GM12892 (cell line): ENCODE data around the gene ARHGEF25.
"Not testable (repeated sequence)": the region's sequence is repeated elsewhere in the genome, so short reads cannot be mapped to it uniquely, and the experiment has no call there.

Source experiments
- DNase-seq: peaks from one replicate; pipeline ENCODE4 v3.0.0; 2011; ENCODE audit not compliant: insufficient read length
- FAIRE-seq: peaks from 2 replicates; lab custom pipeline; 2011; peaks lifted over from hg19 to GRCh38; lab: Jason Lieb, UNC
- POLR2A ChIP-seq: IDR thresholded peaks from 2 replicates; pipeline ENCODE4 v1.6.1; 2011; ENCODE audit warnings: low read depth, low read length, control low read depth
- POLR2AphosphoS5 ChIP-seq: IDR thresholded peaks from 2 replicates; pipeline ENCODE4 v1.6.1; 2011; ENCODE audit warnings: low read depth, low read length, control low read depth
- TAF1 ChIP-seq: IDR thresholded peaks from 2 replicates; pipeline ENCODE4 v1.6.1; 2011; ENCODE audit warnings: low read depth, mild to moderate bottlenecking, control low read depth, low read length, borderline replicate concordance

The ARHGEF25 gene

DNA sequence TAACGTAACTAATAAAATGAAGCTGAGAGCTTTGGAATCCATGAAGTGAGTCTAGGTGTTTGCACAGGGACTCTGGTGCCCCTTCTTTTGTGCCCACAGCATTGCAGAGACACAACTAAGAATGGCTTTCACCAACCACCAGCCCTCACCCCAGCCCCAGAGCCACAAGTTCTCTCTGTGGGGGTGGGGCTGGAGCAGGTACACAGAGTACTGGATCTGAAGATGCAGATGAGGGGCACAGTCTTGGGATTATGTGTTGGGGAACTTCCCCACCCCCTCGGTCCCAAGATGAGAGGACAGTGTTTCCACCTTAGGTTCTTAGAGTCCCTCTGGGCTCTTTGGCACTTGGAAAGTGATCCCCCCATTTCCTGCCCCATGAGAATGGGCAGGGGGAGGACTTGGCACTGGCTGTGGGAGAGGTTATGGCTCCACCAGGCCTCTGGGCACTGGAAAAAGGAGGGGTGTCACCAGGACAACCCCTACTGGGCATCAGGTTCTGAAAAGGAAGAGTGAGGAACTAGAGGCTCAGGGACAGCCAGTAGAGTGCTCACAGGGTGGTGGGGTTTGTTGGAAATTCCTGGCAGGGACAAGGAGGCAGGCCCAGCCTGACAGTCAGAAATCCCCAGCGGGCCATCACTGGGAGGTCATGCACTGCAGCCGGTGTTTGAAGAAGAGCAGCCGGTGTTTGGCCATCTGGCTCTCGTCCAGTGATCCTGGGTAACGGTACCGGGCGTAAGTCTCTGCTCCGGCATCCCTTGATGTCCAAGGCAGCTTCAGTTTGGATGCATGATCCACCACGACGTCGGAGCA, 15.1 kb downstream of the ARHGEF25 start:
- FAIRE-seq (no peak), DNase-seq (no peak)
- TF ChIP-seq POLR2A = no peak
- TF ChIP-seq POLR2AphosphoS5 = no peak
- TF ChIP-seq TAF1 = no peak

DNA sequence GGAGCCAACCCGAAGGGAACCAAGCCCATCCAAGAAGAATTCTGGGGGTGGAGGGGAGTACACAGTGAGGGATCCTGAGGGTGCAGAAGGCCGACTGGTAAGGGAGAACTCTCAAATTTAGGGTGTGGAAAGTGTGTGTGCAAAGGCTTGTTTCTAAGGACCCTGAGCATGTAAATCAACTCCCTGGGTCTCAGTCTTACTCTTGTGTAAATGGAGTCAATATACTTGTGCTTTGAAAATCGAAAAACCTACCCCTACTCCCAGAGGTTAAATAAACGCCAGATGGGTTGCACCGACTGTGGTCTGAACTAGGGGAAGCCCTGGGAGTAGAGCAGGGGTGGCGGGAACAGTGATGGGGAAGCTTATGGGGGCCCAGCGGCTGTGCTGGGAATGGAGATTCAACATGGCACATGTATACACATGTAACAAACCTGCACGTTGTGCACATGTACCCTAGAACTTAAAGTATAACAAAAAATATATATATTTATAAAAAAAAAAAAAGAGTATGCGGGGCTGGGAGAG, 15.7 kb downstream of the ARHGEF25 start:
- DNase-seq (no peak), FAIRE-seq (no peak)

DNA sequence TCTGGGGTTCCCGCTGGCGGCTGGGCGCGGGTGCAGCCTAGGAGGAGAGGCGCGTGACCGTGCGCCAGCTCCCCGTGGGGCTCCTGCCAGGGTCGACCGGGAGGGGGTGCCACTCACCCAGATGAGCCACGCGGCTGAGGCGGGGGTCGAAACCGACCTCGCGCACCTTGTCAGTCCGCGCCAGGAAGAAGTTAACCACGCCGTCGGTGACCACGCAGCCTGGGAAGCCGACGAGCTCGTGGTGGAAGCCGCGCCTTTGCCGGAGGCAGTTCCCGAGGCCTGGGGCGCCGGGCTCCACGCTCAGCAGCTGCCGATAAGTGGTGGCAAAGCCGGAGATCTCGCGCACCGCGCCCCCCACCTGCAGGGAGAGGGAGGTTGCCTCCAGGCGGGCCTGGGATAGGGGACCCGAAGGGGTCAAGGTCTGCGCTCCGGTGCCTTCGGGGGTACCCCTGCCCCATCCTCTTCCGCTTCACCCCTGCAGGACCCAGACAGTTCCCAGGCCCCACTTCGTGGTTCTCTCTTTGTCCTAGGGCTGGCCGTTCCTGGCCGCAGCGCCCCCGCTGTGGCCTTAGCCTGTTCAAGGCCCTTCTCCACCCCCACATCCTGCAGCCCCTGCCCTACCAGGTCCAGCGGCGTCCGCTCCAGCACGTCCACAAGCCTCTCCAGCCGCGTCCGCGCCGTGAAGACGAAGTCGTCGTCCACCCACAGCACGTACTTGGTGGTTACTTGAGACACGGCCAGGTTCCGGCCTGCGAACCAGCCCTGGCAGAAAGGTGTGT, 16.5 kb downstream of the ARHGEF25 start:
- no peak for FAIRE-seq
- no peak for DNase-seq
- TF ChIP-seq POLR2A (no peak), TAF1 (no peak), POLR2AphosphoS5 (no peak)

More for the DNA sequence above, 15.7 kb downstream of the ARHGEF25 start:
- TF ChIP-seq TAF1 = no peak
- no peak for TF ChIP-seq POLR2AphosphoS5
- no peak for TF ChIP-seq POLR2A

DNA sequence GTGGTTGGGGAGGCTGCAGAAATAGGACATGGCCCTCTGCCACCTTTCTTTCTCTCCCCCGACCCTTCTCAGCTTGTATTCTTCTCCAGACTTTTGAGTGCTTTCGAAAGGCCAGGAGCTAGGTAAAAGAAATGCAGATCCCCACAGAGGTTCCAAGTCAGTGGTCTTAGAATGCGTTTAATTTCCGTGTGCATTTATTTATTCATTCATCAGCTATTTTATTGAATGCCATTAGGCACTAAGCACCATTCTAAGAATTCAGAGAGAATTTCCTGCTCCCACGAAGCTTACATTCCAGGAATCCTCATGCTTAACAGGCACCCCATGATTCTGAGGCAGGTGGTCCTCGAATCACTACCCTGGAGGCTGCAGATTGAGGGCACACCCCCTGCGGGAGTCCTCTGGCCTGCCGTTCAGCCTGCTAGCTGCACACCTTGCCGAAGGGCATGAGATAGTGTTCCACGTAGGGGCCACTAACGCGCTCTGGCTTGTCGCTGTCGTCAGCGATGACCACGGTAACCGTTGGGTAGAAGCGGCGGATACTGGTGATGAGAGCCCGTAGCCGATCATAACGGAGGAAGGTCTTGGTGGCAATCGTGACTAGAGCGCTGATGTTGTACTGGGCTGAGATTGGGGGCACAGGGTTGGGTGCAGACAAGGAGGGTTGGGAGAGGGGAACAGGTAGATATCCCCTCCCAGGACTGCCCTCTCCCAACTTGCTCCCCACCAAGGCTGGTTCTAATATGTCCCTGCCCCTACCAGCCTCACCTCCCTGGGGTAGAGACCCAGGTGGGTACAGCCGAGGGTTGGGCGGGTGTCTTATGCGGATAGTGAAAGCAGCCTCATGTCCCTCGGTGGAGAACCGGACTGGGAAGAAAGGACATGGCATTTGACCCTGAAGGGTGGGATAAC, 17.3 kb downstream of the ARHGEF25 start:
- FAIRE-seq = no peak
- no peak for TF ChIP-seq POLR2AphosphoS5
- TF ChIP-seq TAF1 = no peak
- TF ChIP-seq POLR2A = no peak
- no peak for DNase-seq

DNA sequence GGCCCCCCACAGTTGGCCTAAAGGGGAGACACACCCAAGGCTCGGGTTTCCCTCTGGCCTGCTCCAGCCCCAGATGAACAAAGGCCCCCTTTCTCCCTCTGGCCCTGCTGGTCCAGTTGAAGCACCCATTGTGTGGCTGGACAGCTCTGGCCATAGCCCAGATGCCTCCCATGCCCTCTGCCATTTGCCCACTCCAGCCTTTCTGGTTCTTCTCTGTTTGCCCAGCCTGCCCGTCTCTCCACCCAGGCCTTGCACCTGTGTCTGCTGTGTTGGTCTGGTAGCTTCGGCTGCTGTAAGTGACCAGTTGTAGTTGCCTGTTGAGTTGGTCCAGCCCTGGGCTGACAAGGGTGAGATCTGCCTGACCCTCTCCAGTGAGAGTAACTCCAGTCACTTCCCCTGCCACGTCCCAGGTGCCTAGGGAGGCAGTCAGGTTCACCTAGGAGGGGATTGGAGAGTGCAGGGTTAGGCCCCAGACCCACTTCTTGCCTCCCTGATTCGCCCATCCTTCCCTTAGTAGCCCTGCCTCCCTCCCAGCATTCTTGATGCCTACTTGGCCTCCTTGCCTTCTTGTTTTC, 18.7 kb downstream of the ARHGEF25 start:
- TF ChIP-seq TAF1 (no peak), POLR2AphosphoS5 (no peak), POLR2A (no peak)
- FAIRE-seq (no peak), DNase-seq (no peak)

DNA sequence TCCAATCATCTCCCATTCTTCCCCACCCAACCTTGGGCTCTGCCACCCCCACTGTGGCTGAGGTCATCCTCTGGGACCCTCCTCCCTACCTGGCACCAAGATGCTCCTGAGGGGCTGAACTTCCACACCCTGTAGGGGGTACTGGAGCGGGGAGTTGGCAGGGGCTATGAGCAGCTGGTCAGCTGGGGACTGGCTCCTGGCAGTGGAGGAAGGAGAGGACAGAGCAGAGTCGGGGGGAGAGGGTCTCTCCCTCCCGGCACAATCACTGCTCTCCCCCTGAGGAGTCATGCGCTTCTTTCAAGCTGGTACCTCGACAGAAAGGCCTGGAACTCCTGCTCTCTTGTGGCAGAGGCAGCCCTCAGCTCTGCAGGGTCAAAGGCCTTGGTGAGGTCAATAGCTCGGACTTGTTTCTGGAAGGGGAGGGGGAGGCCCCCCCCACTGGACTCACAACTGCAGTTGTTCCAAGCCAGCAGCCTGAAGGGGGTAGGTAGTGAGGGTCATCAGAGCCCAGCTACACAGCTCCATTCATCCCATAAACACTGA, 19.7 kb downstream of the ARHGEF25 start:
- no peak for FAIRE-seq
- no peak for DNase-seq
- no peak for TF ChIP-seq TAF1

DNA sequence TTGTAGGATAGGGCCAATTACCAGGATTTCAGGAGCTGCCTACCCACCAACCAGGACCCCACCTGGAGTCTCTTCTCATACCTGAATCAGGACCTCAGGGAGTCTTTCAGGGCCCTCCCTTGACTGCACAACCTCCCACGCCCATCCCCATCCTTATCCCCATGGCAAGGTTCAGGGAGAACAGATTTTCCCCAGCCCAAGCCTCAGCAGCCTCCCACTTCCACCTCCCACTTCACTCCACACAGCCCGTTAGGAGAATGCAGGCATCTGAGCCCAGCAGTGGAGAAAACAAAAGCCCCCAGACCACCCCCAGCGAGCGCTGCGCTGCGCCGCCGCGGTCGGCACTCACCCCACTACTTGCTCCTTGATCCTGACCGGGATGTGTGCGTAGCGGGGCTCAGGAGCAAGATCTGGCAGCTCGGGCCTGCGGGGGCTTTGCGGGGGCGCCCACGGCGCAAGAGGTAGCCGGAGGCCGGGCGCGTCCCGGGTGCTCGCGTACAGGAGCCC, 20.4 kb downstream of the ARHGEF25 start:
- DNase-seq (no peak), FAIRE-seq (no peak)
- no peak for TF ChIP-seq POLR2A
- TF ChIP-seq POLR2AphosphoS5 = no peak
- TF ChIP-seq TAF1 = no peak

DNA sequence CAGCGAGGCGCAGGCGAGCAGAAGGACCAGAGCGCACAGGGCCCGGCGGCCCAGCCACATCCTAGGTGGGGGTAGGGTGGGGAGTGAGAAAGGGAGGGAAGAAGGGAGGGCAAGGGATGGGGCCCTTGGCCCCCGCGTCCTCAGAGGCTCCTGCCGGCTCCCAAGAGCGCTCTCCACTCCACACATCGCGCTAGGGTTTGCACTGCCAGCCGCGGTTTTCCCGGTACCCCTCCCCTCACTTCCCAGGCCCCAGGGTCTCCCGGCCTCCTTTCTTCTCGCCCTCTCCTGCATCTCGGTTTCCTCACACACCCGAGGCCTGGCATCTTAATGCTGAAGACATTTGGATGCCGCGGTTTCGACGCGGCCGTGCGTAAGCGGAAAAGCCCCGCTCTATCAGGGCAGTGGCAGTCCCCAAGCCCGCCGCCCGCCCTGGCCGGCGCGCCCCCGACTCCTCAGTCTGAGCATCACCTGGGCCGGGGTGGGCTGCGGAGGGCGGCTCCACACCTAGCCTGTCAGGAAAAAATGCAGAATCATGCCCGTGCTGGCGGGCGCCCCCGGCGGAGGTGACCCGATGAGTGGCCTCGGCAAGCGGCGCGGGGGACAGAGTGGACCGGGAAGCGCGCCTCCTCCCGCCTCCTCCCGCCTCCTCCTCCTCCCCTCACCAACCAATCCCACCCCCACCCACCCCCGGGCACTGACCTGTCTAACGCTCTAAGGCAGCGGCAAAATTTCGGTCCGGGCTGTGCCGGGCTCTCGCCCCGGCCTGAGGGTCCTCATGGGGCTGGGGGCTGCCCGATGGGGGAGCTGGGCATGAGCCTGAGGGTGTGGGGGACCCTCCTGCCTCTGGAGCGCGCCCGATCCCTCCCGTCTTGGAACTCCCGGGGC, 21.1 kb downstream of the ARHGEF25 start:
- TF ChIP-seq POLR2A (no peak), TAF1 (no peak), POLR2AphosphoS5 (no peak)
- DNase-seq (peak; percentile 16), FAIRE-seq (no peak)

DNA sequence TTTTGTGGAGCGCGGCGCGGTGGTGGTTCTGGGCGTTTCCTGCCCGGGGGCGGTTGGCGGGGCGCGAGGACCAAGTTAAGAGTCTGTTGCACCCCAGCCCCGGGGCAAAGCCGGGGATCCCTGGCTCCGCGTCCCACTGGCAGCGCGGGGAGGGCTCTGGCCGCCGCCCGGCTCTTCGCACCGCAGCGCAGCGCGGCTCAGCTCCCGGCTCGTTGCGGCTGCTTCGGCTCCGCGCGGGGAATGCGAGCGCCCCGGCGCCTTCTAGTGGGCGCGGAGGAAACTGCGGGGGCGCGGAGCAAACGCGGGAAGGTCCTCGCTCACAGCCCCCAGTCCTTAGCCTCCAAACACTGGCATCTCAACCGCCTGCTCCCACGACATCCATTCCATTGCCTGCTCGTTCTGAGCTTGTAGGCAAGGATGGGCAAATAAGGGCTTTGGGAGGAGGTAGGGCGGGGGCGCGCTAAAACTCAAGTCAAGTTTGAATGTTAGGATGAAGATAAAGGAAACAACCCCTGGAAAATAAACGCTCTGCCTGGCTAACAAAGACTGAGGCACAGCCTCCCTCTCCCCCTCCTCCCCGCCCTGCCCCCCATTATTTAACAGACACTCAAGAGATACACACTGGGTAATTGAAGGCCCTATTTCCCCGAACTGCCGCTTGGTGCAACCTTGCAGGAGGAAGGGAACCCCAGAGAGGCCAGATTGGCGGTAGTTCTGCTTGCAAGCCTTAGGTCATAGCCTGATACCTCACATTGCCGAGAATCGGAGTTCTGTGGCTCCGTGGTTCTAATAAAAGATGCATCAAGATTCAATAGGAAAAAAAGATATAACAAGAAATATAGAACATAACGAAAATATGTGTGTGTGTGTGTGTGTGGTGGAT, 22.0 kb downstream of the ARHGEF25 start, which contains the start of gene B4GALNT1:
TSS of gene B4GALNT1 (minus strand) at position 244 of the 883 bp plus-strand sequence. CDS start 1,069 bp downstream, outside the sequence.
- TF ChIP-seq POLR2A = no peak
- no peak for TF ChIP-seq POLR2AphosphoS5
- no peak for TF ChIP-seq TAF1
- FAIRE-seq = peak; percentile 70
- peak; percentile 79 for DNase-seq

DNA sequence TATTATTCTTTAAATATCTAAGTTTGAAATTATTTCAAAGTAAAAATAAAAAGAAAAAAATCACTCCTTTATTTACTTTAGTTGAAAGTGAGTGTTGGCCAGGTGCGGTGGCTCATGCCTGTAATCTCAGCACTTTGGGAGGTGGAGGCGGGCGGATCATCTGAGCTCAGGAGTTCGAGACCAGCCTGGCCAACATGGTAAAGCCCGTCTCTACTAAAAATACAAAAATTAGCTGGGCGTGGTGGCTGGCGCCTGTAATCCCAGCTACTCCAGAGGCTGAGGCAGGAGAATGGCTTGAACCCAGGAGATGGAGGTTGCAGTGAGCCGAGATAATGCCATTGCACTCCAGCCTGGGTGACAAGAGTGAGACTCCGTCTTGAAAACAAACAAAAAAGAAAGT, 25.5 kb downstream of the ARHGEF25 start:
- not testable (repeated sequence) for DNase-seq, FAIRE-seq
